ENCODE data around the gene AMACR. TPM values are rescaled to one million over a fixed set of nuclear protein-coding genes. Genes with fewer than 3 reads are reported as not detected.

Gene AMACR
- total and polyA plus RNA-seq, 2 of the 13 experiments (the other 11 are each of a cell fraction or from before 2014, with no cell fraction given), result 8.9 to 19.7 TPM

DNA sequence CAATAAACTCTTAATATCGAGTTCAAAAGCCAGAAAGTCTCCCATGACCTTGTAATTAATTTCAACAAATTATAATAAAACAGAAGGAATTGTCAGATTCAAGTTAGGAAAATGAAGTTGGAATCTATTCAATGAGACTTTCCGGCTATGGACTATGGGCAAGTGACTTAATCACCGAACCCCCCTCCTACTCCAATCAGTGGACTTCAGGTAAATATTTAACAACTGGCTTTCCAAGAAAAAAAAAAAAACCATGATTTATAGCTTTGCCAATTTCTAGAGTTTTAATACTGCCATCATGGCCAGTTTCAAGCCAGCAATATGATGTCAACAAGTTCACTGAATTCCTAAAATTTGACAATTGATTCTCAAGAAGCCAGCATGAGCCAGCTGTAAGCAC is 27.8 kb downstream of the AMACR start:
- intact Hi-C loops (cut with micrococcal nuclease; ENCODE audit: unreplicated experiment), result no loop called here
- no TSS peak for BruUV-seq (replicated peaks)

More for the DNA sequence above, 27.8 kb downstream of the AMACR start:
- TF ChIP-seq MED13 (CRISPR knock-in tag; IDR thresholded peaks at IDR 0.05), result no peak
- no peak for TF ChIP-seq ZNF839 (CRISPR knock-in tag; IDR thresholded peaks at IDR 0.05; ENCODE audit: borderline replicate concordance)
- TF ChIP-seq PAXIP1 (CRISPR knock-in tag; conservative IDR thresholded peaks at IDR 0.05), result no peak
- TF ChIP-seq, protein P1, sequence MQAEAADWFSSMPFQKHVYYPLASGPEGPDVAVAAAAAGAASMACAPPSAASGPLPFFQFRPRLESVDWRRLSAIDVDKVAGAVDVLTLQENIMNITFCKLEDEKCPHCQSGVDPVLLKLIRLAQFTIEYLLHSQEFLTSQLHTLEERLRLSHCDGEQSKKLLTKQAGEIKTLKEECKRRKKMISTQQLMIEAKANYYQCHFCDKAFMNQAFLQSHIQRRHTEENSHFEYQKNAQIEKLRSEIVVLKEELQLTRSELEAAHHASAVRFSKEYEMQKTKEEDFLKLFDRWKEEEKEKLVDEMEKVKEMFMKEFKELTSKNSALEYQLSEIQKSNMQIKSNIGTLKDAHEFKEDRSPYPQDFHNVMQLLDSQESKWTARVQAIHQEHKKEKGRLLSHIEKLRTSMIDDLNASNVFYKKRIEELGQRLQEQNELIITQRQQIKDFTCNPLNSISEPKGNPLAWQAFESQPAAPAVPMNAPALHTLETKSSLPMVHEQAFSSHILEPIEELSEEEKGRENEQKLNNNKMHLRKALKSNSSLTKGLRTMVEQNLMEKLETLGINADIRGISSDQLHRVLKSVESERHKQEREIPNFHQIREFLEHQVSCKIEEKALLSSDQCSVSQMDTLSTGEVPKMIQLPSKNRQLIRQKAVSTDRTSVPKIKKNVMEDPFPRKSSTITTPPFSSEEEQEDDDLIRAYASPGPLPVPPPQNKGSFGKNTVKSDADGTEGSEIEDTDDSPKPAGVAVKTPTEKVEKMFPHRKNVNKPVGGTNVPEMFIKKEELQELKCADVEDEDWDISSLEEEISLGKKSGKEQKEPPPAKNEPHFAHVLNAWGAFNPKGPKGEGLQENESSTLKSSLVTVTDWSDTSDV (CRISPR knock-in tag; IDR thresholded peaks at IDR 0.05), result no peak
- TF ChIP-seq, protein P2, sequence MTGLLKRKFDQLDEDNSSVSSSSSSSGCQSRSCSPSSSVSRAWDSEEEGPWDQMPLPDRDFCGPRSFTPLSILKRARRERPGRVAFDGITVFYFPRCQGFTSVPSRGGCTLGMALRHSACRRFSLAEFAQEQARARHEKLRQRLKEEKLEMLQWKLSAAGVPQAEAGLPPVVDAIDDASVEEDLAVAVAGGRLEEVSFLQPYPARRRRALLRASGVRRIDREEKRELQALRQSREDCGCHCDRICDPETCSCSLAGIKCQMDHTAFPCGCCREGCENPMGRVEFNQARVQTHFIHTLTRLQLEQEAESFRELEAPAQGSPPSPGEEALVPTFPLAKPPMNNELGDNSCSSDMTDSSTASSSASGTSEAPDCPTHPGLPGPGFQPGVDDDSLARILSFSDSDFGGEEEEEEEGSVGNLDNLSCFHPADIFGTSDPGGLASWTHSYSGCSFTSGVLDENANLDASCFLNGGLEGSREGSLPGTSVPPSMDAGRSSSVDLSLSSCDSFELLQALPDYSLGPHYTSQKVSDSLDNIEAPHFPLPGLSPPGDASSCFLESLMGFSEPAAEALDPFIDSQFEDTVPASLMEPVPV (CRISPR knock-in tag; IDR thresholded peaks at IDR 0.05), result no peak
- H2AFZ ChIP-seq (ENCODE audit: low read length), result no peak overlapping the region
- ChIA-PET POLR2A (no interaction called here), CTCF (ENCODE audit: low intra/inter-chr PET ratio, low total read pairs) (no interaction called here)
- no peak overlapping the region for H3K9ac ChIP-seq (ENCODE audit: insufficient read depth, low read depth, low read length)
- in situ Hi-C loops (cut with HindIII; ENCODE audit: extremely low pct_ligation_motif_present, low pct_unique_long_range_greater_than_20kb), result loop anchor here (25.0 kb wide), 1 partner anchor 482 kb away; no protein-coding TSS in a partner anchor
- 29% methylated on average over 3 of the region's 3 CpGs for WGBS (ENCODE audit: low lambda C conversion rate)
- H3K4me1 ChIP-seq (ENCODE audit: insufficient read depth, low read length), result no peaks in the 10 kb centered on the region; the same call in 1 of the 2 replicates
- no peak overlapping the region for H3K4me3 ChIP-seq (replicated peaks in 1 of 3; ENCODE audit: insufficient read depth in 1 of 3, low read depth in 2 of 3, low read length in 3 of 3)
- no peaks in the 10 kb centered on the region for H4K20me1 ChIP-seq (ENCODE audit: insufficient read depth, low read length)
- no peak overlapping the region for H3K27ac ChIP-seq (ENCODE audit: extremely low read length, insufficient read depth, low read length)
- ATAC-seq (no peak), FAIRE-seq (no peak), DNase-seq (ENCODE audit: low spot score) (no peak)
- no peaks in the 10 kb centered on the region for H3K79me2 ChIP-seq (ENCODE audit: insufficient read depth, low read length)
- H3K9me3 ChIP-seq (ENCODE audit: low read length), result no peaks in the 10 kb centered on the region
- H3K36me3 ChIP-seq (replicated peaks in 1 of 2; ENCODE audit: control insufficient read depth in 1 of 2, insufficient read depth in 2 of 2, low read length in 2 of 2), result no peaks in the 10 kb centered on the region
- H3K27me3 ChIP-seq (ENCODE audit: control insufficient read depth in 1 of 2, insufficient read depth in 2 of 2, low read length in 2 of 2), result no peaks in the 10 kb centered on the region
- no peak overlapping the region for H3K4me2 ChIP-seq (ENCODE audit: low read depth, low read length)
